Measurements from ENCODE around the gene SIGLEC12. TPM values are rescaled to one million over a fixed set of nuclear protein-coding genes. Genes with fewer than 3 reads are reported as not detected.
"Not testable (repeated sequence)": the region's sequence is repeated elsewhere in the genome, so short reads cannot be mapped to it uniquely, and the experiment has no call there.

SIGLEC12 gene
- polyA plus RNA-seq, 1 donor: 0.22 TPM

DNA sequence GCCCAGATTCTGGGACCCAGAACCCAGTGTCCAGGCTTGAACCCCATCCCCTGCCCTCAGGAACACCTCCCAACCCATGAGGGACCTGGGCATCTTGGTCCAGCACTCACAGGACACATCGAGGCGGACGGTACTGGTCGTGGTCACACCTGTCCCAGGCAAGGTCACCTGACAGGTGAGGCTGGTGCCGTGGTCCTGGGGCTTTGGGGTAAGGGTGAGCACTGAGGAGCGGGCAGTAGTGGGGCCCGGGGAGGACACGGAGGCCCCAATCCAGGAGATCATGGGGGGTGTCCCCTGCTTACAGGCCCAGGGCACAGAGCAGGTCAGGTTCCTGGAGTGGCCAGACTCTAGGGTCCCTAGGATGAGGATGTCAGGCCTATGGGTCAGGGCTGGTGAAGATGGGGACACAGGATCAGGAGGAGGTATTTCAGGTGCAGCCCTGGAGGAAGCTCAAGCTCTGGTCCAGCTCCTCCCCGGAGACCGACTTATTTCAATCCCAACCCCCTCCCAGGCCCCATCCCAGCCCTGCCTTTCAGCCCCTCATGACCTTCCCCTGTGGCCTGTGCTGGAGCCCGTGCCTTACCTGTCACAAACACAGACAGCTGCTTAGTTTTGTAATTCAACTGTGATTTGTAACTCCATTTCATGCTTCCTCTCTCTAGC lies 44.1 kb downstream of the SIGLEC12 start:
- no peak for DNase-seq

DNA sequence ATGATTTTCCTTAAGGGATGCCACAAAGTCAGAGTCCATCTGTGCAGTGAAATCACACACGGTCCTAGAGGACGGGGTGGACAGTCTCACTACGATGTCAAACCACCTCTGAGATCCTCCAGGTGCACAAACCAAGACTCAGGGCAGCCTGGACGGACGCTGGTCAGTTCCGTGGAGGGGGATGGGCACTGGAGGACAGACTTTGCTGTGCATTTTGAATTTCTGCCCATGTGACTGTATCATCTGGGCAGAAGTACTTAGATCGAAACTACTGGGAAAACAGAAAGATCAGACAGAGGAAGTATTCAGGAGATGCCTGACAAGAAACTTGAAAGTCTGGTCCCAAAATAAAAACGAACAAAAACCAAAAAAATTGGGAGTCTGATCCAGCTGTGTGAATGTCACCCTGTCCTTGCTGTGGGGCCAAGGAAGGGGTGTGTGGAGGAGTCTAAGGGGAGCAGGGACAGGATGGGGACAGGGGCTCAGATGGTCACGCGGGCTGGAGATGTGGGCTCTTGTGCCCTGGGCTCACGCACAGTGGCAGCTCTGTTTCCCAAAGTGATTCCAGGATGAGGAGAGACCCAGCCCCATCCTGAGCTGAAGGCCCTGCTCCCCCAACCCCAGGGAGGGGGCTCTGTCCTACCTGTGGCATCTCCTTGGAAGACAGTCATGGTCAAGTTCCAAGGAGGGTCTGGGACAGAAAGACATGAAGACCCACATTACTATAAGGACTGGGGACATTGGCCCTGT lies 44.9 kb downstream of the SIGLEC12 start:
- DNase-seq: no peak

DNA sequence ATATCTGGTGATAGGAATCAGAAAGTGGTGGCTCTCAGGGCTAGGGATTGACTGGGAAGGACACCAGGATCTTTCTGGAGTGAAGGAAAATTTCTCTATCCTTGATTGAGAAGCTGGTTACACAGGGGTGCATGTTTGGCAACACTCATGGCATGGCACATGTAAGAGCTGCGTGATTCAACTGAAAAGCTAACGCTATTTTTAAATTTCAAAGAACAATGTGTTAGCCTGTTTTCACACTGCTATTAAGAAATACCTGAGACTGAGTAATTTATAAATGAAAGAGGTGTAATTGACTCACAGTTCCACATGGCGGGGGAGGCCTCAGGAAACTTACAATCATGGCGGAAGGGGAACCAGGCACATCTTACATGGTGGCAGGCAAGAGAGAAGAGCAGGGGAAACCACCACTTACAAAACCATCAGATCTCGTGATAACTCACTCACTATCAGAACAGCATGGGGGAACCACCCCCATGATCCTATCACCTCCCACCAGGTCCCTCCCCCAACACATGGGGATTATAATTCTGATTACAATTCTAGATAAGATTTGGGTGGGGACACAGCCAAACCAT lies 50.8 kb downstream of the SIGLEC12 start:
- DNase-seq: no peak

GRCh38 chr19:51448411-51449016 lies 53.1 kb downstream of the SIGLEC12 start:
- DNase-seq: no peak

- no peak for DNase-seq
These were observed 53.6 kb downstream of the SIGLEC12 start for GRCh38 chr19:51448011-51448410.

DNA sequence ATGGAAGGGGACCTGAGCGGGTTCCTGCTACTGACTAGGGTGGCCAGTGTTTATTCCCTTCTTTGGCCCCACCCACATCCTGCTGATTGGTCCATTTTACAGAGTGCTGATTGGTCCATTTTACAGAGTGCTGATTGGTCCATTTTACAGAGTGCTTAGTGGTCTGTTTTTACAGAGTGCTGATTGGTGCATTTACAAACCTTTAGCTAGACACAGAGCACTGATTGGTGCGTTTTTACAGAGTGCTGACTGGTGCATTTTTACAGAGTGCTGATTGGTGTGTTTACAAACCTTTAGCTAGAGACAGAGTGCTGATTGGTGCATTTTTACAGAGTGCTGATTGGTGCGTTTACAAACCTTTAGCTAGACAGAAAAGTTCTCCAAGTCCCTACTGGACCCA lies 54.1 kb downstream of the SIGLEC12 start:
- not testable (repeated sequence) for DNase-seq

DNA sequence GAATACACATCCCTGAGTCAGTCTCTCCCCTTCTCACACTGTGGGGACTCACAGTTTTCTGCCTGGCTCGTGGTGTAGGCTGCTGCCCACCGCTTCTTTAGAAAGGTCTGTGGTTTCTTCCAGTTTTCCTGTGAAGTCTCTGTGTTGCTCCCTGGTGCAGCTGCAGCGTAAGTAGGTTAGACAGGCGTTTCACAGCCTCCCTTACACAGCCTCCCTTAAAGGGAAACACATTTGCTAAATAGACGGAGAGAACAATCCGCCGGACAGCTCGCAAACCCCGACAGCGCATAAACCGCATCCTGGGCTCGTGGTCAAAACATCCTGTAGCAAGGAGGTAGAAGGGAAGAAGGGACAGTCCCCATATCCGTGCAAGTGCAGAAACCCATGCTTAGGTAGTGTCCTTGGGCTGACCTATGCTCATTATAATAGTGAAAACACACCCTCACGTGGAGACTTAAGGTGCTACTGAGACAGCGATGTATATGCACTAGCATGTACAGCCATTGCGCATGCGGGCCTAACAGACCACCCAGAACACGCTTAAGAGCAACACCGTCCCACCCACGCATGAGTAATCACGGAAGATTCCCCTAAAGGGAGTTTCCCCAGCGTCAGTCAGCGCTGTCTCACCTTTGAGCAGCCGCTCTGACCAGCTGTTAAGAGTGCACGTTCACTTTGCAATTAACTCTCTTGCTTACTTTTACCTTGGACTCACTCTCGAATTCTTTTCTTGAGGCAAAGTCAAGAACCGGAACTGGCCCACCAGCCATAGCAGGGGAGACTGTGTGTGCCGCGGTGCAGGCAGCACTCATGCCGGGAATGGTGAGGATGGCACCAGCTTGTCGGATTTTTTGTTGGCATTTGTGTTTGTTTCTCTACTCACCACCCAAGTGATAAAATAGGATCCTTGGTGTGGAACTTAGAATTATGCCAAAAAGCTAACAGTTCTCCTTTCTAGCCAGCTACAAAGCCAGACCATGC lies 59.9 kb downstream of the SIGLEC12 start:
- DNase-seq: no peak

Other genes starting within 250 kb of the SIGLEC12 start
- gene IGLON5, start 190.2 kb downstream of the SIGLEC12 start, polyA plus RNA-seq (ENCODE audit: insufficient read length): 0.08 TPM
- 1.3 TPM for gene VSIG10L, start 159.7 kb downstream of the SIGLEC12 start, polyA plus RNA-seq (ENCODE audit: insufficient read length)
- gene ETFB, start 135.4 kb downstream of the SIGLEC12 start, polyA plus RNA-seq (ENCODE audit: insufficient read length): 50.3 TPM
- gene CLDND2, start 132.8 kb downstream of the SIGLEC12 start, polyA plus RNA-seq (ENCODE audit: insufficient read length): 2.2 TPM
- gene NKG7, start 129.1 kb downstream of the SIGLEC12 start, polyA plus RNA-seq (ENCODE audit: insufficient read length): 2.8 TPM
- gene LIM2, start 113.8 kb downstream of the SIGLEC12 start, polyA plus RNA-seq (ENCODE audit: insufficient read length): not detected
- not detected for gene C19orf84, start 111.2 kb downstream of the SIGLEC12 start, polyA plus RNA-seq (ENCODE audit: insufficient read length)
- 1.7 TPM for gene SIGLEC10, start 84.2 kb downstream of the SIGLEC12 start, polyA plus RNA-seq (ENCODE audit: insufficient read length)
- 0.10 TPM for gene SIGLEC8, start 43.3 kb downstream of the SIGLEC12 start, polyA plus RNA-seq (ENCODE audit: insufficient read length)
- gene CEACAM18, start 23.3 kb downstream of the SIGLEC12 start, polyA plus RNA-seq (ENCODE audit: insufficient read length): not detected
- not detected for gene SIGLEC6, start 29.9 kb upstream of the SIGLEC12 start, polyA plus RNA-seq (ENCODE audit: insufficient read length)
- gene ZNF175, start 69.5 kb upstream of the SIGLEC12 start, polyA plus RNA-seq (ENCODE audit: insufficient read length): 6.6 TPM
- gene SIGLEC5, start 128.6 kb upstream of the SIGLEC12 start, polyA plus RNA-seq (ENCODE audit: insufficient read length): 0.35 TPM
- gene SIGLEC14, start 145.0 kb upstream of the SIGLEC12 start, polyA plus RNA-seq (ENCODE audit: insufficient read length): 1.9 TPM
- gene SPACA6, start 191.5 kb upstream of the SIGLEC12 start, polyA plus RNA-seq (ENCODE audit: insufficient read length): 9.1 TPM
- gene HAS1, start 222.2 kb upstream of the SIGLEC12 start, polyA plus RNA-seq (ENCODE audit: insufficient read length): not detected

Data from hindlimb muscle (tissue), 1 donor.